HG03039 (cell line): ENCODE data around the gene ADAMTS17.

Source experiments
- ATAC-seq: cut with Tn5 transposase; IDR thresholded peaks from one replicate; pipeline ENCODE4 v1.9.1; 2021; ENCODE audit warnings: mild to moderate bottlenecking, moderate library complexity; ENCODE audit not compliant: unreplicated experiment

ADAMTS17 gene

DNA sequence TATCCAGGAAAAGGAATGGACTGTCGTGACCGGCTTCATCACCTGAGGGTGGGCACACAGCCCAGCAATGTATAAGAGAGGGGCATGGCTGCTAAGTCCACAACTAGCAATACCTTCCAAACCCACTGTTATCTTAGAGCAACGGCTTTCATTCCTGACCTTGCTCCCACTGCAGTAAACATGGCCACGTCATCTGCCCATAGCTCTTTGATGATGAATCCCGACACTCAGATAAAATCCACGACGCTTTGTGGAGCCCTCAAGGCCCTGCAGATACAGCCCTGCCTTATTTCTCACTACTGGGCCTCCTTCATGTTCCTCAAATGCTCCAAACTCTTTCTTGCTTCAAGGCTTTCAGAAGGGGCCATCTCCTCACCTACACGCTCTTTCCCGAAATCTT is 114.0 kb downstream of the ADAMTS17 start:
- no peak for ATAC-seq

DNA sequence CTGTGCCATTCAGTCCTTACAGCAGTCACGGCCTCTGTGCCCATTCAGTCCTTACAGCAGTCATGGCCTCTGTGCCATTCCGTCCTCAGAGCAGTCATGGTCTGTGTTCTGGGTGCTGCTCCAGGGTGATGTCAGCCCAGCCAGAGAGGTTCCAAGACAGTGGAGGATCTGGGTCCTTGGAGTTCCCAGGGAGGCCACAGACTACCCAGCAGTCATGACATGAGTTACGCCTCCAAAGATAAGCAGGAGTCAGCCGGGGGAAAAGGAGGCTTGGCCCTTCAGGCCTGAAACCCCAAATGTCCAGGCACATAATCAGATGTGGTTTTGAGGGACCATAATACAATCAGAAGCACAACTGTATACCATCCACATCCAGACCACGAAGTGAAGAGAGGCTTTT is 115.7 kb downstream of the ADAMTS17 start:
- no peak for ATAC-seq

DNA sequence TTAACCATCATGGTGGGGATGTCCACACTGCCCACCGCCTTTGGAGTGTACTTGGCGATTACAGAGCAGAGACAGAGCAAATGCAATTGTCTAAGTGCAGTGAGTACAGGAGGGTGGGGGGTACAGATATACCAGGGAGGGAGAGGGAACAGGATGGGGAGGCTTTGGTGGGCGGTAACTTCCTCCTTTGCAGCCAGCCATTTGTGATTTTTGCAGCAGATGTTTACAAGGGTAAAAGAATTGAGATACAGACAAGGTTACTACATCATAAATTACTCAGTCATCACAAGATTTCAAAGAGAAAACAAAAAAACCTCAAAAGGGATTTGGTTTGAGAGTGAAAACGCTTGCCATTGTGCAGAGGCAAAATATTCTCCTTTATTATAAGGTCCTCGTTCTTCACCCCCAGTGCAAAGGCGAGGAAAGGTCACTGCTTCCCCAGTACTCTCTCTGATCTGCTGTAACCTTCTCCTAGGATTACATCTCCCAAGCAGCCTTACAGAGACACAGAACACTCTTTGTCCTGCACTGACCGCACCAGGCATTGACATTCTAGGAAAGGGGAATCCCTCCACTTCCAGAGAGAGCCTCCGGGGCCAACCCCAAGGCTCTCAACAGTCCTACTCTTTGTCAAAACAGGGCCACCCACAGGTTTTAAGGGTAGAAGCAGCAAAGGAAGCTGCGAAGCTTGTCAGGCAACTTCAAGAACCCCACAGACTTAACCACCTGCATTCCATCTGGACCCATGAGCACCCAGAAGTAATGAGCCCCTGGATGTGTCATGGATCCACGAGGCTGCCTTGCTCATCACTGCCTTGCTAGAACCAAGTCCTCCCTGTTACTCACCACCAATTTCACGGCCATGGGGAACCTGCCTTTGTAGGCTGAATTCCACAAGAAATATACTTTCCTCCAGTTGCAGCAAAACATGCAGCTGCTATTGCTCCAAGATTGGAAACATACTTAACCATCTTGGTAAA is 117.3 kb downstream of the ADAMTS17 start:
- no peak for ATAC-seq

DNA sequence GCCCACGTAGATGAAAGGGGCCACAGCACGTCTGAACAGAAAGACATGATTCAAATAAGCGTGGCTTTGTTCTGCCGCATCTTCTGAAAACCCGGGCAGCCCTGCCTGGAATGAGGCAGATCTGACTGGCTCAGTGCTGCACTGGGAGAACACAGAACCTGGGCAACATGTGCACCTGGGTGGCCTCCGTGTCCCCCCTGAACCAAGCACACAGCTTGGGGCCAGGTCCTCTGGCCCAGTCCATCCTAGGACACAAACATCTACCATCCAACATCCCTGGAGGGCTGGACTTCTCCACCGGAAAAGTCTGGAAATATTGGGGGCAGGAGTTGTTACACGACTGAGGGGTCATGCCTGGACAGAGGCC is 119.4 kb downstream of the ADAMTS17 start:
- no peak for ATAC-seq

DNA sequence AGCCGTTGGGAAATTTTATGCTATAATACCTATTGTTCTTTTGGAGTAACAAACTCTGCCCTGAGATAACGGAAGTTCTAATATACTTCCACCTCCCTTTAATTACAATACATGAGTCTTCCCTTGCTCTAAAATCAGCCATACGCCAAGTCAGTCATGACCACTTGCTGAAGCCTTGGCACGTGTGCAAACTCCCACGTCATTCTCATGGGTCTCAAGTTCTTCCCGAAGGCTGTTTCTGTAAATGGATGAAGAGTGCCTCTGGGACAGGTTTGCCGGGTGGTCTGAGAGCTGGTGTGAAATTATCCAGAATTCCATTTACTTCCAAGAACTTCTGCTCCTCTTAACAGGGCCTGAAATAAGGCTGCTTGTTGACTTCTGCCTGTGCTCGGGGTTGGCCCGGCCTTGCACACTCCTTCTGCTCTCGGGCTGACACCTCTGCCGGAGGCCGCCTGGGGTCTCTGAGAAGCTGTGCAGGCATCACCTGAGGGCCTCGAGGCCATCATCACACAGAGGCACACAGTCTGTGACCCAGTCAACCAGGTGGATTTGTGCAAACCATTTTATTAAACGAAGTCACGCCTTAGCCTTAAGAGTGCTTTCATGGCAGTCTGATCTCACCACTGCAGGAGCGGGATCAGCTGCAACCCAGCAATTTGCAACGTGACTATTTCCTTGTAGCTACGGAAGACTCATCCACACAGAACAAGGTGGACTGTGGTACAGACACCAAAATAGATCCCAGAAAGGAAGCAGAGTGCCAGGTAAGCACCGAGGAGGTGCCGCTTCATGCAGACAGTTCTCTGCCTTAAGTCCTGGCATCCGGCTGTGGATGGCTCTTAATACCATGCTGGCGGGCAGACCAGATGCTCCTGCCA is 120.1 kb downstream of the ADAMTS17 start:
- no peak for ATAC-seq

DNA sequence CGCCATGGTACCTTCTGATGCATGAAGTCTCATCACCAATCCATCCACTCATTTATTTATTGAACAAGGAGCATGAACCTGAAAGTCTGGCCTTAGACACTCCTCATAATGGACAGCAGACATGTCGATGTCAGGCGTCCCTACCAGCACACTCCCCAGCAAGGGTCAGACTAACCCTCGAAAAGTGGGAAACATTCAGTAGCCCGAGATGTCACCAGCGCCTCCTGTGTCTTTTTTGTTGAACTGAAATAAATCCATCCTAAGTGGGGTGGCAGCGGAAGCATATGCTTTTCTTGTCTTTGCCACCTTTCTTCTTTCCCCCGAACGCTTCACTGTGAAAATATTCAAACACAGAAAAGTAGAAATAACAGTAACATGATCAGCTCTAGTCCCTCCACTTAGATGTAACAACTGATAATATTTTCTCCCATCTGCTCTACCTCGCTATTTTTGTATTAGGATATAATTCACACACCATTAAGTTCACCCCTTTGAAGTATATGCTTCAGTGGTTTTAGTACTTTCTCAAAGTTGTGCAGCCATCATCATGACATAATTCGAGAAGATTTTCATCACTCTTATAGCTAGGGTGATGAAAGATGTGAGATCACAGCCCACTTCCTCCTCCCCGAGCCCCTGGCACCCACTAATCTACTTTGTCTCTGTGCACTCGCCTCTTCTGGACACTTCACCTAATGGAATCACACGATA is 121.6 kb downstream of the ADAMTS17 start:
- no peak for ATAC-seq

DNA sequence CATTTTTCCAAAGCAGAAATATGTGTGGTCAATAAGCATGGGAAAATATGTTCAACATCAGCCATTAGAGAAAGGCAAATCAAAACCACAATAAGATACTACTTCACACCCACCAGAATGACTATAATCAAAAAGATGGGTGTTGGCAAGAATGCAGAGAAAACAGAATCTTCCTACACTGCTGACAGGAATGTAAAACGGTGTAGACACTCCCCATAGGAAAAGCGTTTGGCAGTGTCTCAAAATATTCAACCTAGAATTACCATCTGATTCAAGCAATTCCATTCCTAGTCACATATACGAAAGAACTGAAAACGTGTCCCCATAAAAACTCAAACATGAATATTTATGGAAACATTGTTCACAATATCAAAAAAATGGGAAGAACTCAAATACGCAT is 123.3 kb downstream of the ADAMTS17 start:
- ATAC-seq = no peak

DNA sequence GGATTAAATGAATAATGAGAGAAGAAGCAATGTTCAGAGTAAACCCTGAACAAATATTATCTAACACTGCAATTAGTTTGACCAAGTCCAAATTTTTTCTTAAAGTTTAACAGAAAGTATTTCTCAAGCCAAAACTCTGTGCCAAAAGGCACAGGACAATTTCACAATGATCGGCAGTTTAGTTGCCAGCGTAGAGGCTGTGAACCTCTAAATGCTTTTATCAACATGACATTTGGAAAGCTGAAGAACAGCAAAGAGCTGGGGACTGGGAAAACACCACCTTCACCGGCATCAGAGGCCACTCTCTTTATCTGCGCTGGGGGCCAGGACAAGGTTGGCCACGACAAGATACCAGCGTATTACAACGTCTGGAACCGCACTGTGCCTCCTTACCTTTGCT is 125.6 kb downstream of the ADAMTS17 start:
- ATAC-seq = no peak

DNA sequence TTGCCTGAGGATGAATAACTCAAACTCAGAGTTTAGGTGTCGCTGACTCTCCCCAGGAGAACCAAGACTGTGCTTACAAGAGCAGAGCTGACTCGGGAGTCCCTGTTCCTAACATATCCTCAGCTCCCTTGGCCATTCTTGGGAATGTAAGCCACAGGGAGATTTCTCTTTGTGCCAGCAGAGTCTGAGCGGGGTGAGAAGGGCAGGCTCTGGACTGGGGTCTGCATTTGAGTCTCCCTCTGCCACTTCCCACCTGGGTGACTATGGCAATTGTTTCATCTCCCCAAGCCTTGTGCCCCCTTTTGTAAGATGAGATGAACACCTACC is 126.0 kb downstream of the ADAMTS17 start:
- no peak for ATAC-seq

DNA sequence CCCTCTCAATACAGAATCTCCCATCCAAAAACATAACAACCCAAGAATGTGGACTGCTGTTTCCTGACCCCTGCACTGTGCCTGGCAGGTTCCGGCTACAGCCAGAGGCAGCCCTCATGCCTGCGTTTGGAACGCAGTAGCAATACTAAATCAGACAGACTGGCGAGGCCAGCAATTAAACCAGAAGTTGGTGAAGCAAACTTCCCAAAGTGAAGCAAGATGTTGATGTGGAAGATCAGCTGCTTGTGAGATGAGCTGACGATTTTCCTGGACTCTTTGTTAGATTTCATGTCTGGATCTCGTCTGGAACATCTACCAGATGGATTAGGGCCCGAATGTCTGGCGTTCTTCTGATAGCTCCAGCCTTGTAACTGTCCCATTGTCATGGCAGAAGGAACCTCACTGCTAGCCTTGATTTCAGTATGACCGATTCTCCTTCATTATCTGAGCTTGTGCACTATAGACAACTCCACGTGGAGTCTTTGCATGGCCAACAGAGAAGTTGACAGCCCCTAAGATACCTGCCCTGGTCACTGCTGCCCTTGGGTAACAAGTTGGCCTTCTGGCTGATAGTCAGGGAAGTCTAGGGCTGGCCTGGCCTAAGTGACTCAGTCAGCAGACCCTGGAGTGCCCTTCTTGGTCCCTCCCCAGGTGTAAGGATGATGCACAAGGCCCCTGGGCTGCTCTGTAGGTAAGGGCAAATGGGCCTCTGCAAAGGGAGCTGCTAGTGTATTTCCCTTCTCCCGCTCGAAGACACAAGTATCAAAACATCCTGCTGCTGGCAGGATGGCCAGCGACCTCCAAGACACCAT is 126.5 kb downstream of the ADAMTS17 start:
- ATAC-seq = no peak

DNA sequence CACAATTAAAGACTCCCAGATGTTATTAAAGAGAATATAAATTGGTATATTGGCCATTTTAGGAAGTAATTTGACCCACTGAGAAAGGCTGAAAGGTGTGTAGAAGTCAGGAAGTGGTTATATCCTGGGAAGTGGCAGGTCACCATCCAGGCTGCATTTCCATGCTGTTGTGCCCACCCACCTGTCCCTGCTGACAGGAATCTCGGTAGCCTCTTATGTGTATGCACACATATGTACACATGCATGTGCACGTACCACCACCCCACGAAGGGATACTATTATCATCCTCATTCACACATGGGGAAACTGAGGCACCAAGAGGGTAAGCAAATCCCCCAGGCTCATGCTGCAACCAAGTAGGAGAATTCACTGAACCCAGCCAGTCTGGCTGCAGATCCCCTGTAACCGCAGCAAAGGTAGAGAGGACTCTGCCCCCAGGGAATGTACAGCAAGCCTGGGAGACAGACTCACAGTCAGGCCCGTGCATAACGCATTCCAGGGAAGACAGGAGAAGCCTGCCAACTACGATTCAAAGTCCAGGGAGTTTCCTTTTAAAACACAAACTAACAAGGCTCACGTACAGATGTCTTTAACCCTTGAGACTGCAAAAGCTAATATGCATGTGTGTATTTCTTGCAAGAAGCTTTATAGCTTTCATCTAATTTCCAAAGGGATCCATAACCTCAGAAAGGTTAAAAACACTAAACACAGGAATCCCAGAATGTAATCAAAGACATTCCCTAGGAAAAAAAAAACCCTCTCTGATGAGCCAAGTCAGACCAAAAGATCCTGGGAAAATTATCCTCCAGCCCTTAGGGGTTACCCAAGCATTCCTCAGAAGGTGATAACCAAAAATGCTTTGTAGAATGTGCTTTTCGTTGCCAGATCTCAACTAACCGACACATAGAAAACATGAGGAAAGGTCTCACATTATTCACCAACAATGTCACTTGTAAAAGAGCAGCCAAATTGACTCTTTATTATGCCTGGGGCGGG is 129.6 kb downstream of the ADAMTS17 start:
- ATAC-seq = no peak

DNA sequence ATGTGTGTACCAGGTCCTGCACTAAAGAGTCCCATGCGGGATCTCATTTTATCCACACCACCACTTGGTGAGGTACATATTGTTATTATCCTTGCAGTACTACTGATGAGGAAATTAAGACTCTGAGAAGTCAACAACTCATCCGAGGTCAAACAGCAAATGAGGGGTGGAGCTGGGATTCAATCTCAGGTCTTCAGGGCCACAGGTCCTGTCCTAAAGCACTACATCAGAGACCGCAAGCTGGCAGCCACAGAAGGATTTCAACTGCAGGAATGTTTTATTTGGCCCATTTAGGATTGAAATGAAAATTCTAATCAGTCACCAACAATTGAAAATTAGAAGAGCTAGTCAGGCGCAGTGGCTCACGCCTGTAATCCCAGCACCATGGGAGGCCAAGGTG is 131.4 kb downstream of the ADAMTS17 start:
- ATAC-seq = no peak

DNA sequence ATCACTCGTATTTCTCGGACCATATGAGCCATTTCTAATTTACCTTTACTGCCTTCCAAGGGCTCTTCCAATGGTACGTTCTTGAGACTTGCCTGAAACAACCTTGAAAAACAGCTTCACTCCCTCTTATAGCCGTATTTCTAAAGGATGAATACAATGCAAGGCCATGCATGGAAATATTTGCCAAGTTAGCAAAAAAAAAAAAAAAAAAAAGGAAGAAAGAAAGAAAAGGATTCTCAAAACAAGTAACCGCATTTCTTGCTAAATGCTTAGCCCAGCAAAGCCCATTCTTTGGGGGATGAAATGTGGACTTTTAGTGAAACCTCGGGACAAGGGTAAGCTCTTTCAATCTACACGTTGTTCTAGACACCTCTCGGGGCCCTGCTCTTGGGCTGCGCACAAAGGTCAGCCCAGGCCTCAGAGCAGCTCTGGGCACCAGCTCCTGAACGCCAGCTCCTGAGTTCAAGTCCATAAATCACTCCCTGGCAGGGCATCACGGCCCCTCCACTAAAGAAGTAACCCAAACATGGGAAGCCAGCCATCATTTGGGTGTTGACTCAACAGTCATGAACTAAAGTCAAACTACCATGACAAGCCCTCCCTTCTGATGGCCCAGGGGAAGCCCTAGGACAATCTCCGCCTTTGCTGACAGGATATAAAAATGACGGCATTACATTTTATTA is 132.7 kb downstream of the ADAMTS17 start:
- ATAC-seq = no peak

DNA sequence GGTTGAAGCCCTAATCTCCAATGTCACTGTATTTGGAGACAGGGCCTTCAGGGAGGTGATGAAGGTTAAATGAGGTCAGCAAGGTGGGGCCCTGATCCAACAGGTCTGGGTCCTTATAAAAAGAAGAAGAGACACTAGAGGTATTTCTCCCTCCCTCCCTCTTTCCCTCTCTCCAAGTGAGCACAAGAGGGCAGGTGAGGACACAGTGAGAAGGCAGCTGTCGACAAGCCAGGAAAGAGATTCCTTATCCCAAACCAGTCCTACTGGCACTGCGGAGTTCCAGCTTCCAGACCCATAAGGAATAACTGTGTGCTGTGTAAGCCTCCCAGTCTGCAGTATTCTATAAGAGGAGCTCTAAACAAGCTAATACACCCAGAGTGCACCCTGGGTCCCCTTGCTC is 134.7 kb downstream of the ADAMTS17 start:
- ATAC-seq = no peak

DNA sequence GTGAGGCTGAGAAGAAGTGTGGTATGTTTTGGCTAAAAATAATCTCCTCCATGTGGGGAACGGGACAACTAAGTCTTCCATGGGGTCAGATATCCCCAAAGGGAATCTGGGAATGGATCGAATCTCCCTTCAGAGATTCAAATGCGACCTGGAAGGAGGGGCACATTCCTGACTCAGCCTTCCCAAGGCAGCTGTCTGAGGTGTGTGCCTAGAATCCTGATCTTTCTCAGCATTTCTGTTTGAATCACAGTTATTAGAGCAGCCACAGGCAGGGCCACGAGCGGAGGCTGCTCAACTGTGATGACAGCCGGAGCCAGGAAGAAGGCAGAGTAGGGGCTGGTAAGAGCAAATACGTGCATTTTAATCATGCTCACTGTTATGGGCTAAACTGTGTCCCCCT is 135.1 kb downstream of the ADAMTS17 start:
- no peak for ATAC-seq

DNA sequence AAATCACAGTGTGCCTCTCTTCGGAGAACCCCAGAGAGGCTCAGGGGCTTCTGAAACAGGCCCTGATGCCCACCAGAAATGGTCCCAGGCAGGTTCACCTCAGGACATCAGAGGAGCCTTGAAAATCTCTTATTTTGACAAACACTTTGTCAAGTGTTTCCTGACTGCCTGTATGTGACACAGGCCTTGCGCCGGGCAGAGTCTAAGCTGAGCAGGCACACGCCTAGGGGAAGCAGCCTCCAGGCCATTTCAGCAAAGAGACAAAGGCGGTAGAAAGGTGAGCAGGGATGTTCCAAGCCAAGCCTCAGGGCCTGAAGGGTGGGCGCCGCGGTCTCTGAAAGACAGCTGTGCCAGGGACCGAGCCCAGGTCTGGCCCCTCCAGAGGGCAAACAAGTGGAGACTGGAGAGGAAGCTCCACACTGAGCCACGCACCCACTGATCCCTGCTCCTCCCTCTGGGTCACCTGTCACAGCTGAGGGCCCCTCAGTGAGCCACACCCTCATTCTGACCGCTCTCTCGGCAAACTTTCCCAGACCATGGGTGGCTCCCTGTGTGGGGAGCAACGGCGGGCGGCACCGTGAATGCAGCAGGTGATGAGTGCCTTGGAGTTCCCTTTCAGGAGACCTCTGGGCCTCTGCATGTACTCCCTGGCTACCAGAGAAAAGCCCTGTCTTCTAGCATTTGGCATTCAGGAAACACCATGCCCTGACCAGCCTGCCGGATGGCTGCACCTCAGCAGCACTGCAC is 136.1 kb downstream of the ADAMTS17 start:
- ATAC-seq = no peak

DNA sequence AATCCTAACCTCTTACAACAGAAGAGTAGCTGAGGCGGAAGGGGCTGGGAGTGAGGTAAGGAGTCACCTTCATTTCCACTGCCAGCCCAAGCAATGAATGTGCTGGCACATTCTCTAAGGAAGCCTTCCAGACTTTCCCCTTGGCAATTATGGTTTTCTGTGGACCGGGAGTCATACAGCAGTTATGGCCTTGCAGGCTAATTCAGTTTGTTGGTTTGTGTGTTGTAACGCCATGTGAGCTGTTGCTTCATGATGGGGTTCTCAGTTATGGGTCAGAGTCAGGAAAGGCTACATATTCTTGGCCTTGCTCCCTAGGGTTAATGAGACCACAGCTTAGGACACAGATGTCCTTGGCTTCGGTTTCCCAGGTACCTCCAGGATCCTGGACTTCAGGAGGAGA is 137.0 kb downstream of the ADAMTS17 start:
- ATAC-seq = no peak

DNA sequence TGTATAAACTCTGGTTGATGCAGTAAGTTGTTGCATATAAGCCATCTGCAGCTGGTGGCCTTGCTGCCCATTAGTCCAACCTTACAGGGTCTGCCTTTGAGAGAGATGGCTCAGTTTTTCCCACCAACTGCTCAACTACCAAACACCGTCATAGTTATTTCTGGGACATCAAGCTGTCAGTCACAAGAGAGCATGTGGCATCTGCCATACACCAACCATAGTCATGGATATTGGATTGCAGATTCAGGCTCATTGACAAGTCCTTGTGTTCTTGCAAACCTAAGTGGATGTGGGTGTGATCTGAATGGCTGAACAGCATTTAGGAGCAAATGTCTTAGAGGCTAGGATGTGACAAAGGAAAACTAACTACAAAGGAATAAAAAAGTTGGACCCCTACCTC is 137.6 kb downstream of the ADAMTS17 start:
- ATAC-seq = no peak
